Measurements from ENCODE around the gene SH2D6. TPM values are rescaled to one million over a fixed set of nuclear protein-coding genes. Genes with fewer than 3 reads are reported as not detected.

The SH2D6 gene
- total and polyA plus RNA-seq, 9 of the 15 experiments (the other 6 are each of a cell fraction or from before 2014, with no cell fraction given), result 0.07 to 0.76 (median 0.33) TPM; not detected in 2

DNA sequence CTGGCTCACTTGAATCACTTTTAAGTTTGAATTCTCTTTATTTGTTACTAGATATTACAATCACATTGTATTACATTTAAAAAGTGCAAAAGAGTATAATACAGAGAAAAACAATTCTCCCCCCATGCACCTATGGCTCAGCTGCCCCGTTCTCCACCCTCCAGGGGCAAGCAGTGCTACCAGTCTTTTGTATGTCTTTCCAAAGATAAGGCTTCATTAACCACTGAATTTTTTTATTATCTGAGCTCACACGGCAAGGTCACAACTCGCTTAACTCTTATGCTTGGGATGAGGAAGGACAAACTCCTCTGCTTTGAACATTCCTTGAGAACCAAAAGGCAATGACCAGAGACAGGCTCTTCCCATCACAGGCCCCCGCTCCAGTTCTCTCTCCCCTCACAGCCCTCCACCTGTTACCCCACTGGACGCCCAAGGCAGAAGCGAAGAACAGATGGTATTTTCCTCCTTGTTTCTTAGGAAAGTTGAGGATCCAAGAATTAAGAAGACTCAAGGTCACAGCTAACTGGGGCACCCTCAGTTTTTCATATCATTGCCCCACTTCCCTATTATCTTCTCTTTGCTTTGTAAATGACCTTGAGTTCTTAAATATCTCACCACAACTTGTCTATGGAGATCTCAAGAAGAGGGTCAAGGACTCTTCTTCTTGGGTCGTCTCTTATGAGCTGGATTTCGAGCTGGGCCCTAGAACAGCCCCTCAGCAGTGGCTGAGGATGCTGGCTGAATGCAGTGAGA lies 30.1 kb downstream of the SH2D6 start:
- no peak overlapping the region for H3K27ac ChIP-seq (ENCODE audit: extremely low read depth, low read depth, low read length)
- FAIRE-seq (no peak), DNase-seq (ENCODE audit: extremely low read depth in 1 of 4, low spot score in 3 of 4) (no peak), ATAC-seq (no peak)
- CTCF ChIA-PET (ENCODE audit: low intra/inter-chr PET ratio), result no interaction called here
- H3K27me3 ChIP-seq (ENCODE audit: control insufficient read depth in 2 of 2, insufficient read depth in 2 of 2, low read length in 2 of 2), result no peaks in the 10 kb centered on the region
- WGBS (ENCODE audit: insufficient coverage, low coverage, missing lambda C conversion rate), result 41% methylated on average over 7 of the region's 8 CpGs
- TF ChIP-seq CBX2 (IDR thresholded peaks at IDR 0.05; ENCODE audit: insufficient read depth, low read length, poor library complexity, severe bottlenecking) (no peak), SPI1 (IDR thresholded peaks at IDR 0.05; ENCODE audit: borderline replicate concordance, low read depth, low read length) (0 out of 2 replicates have a peak, but pooled peaks have one; percentile 47), ZNF707 (CRISPR knock-in tag; conservative IDR thresholded peaks at IDR 0.05) (no peak), EHMT2 (IDR thresholded peaks at IDR 0.05) (no peak), NR4A1 (CRISPR knock-in tag; IDR thresholded peaks at IDR 0.05) (no peak), NR4A1 (tag; IDR thresholded peaks at IDR 0.05) (no peak), NCOA4 (IDR thresholded peaks at IDR 0.05; ENCODE audit: partially characterized antibody) (no peak), ESRRA (IDR thresholded peaks at IDR 0.05; ENCODE audit: borderline replicate concordance, low read depth) (peak; percentile 85), CHCHD3 (CRISPR knock-in tag; IDR thresholded peaks at IDR 0.05) (no peak)
- no peak overlapping the region for H3K4me3 ChIP-seq
- no peaks in the 10 kb centered on the region for H3K79me2 ChIP-seq (ENCODE audit: control insufficient read depth, insufficient read depth, low read length)
- no TSS peak for BruUV-seq (replicated peaks)
- peaks cover 1% of the 10 kb centered on the region for H3K9me1 ChIP-seq (ENCODE audit: control insufficient read depth, insufficient read depth, low read length)
- H3K4me2 ChIP-seq (ENCODE audit: insufficient read depth, low read length), result no peak overlapping the region
- in situ Hi-C loops (cut with MboI), result no loop called here
- H3K4me1 ChIP-seq (replicated peaks in 1 of 2; ENCODE audit: control insufficient read depth in 2 of 2, insufficient read depth in 2 of 2, low read length in 2 of 2), result peaks cover 13 to 14% of the 10 kb centered on the region in 2 experiments; a peak in 4 of 5 replicates
- POLR2A ChIA-PET, result interaction anchor here (0.6 to 63.9 kb wide), 4 partner anchors 11 to 97 kb away, joined by 3 to 1576 read pairs (median 12); partner anchors contain the start of gene MAT2A
- H3K9me3 ChIP-seq (replicated peaks; ENCODE audit: control insufficient read depth, insufficient read depth, low read depth, low read length), result no peaks in the 10 kb centered on the region
- no peaks in the 10 kb centered on the region for H3K36me3 ChIP-seq (ENCODE audit: control insufficient read depth, insufficient read depth, low read length)
- H3K9ac ChIP-seq (ENCODE audit: insufficient read depth in 1 of 2, low read depth in 2 of 2, low read length in 2 of 2), result 0 out of 4 replicates have a peak overlapping the region, but pooled peaks of 1 of the 2 experiments have one; percentile 63
- intact Hi-C loops (cut with micrococcal nuclease), result no loop called here
- H4K20me1 ChIP-seq (replicated peaks; ENCODE audit: control insufficient read depth, insufficient read depth, low read length), result no peaks in the 10 kb centered on the region
- H2AFZ ChIP-seq (ENCODE audit: low read depth, low read length), result peak overlapping the region; percentile 11; the same call in 1 of the 2 replicates

Data from K562 (cell line).